Measurements from ENCODE around the gene CDH4.

Gene CDH4

GRCh38 chr20:61929561-61929960, 677.5 kb downstream of the CDH4 start:
- H3K4me3 ChIP-seq (ENCODE audit: low read depth, low read length): no peak overlapping the region
- no peak for DNase-seq (ENCODE audit: low read depth)

GRCh38 chr20:61929971-61930666, 678.1 kb downstream of the CDH4 start:
- DNase-seq (ENCODE audit: low read depth): no peak
- H3K4me3 ChIP-seq (ENCODE audit: low read depth, low read length): no peak overlapping the region

- no peak for DNase-seq (ENCODE audit: low read depth)
- no peak overlapping the region for H3K4me3 ChIP-seq (ENCODE audit: low read depth, low read length)
These were observed 678.9 kb downstream of the CDH4 start for GRCh38 chr20:61930776-61931475.

DNA sequence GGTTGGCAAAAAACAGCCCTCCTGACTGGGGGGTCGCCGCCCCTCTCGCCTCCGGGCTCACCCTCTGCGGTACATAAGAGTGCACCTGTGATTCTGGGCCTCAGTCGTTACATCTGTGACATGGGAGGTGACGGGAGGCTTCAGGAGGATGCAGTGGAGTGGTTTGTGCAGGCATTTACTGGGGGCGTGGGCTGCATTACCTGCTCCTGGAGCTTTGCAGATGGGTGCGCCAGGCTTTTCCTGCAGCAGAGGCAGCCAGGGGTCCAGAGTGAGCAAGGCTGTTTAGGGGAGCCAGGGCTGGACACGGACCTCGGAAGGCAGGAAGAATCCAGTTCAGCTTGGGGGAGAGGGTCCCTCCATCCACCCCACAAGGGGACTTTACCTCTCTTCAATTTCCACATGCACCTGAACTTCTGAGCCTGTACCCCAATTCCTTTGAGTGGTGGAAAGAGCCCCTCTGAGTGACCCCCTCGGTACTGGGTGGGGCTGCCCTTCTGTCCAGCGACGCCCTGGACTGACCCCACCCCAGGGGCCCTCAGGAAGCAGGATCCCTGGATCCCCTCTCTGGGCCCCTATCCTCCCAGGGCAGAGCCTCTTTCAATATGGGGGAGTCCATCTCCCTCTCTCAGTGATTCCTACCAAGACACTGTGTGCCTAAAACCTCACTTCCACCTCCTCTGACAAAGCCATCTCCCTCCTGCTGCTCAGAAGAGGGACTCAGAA, 679.6 kb downstream of the CDH4 start:
- DNase-seq (ENCODE audit: low read depth): no peak
- H3K4me3 ChIP-seq (ENCODE audit: low read depth, low read length): no peak overlapping the region

DNA sequence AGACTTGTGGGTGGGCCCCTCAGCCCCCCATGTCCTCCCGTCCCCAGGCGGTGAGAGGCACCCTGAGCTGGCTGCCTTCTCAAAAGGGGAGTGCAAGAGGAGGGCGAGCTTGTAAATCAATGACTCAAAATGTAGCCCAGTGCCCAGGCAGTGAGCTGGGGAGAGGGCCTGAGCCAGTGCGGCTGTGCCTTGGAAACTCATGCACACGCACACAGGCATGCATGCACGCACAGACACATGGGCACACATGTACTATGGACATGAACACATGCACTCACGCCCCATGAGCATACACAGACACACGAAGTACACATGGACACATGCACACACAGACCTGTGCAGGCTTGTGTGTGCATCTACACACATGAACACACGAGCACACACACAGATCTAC, 680.1 kb downstream of the CDH4 start:
- no peak overlapping the region for H3K4me3 ChIP-seq (ENCODE audit: low read depth, low read length)
- no peak for DNase-seq (ENCODE audit: low read depth)

DNA sequence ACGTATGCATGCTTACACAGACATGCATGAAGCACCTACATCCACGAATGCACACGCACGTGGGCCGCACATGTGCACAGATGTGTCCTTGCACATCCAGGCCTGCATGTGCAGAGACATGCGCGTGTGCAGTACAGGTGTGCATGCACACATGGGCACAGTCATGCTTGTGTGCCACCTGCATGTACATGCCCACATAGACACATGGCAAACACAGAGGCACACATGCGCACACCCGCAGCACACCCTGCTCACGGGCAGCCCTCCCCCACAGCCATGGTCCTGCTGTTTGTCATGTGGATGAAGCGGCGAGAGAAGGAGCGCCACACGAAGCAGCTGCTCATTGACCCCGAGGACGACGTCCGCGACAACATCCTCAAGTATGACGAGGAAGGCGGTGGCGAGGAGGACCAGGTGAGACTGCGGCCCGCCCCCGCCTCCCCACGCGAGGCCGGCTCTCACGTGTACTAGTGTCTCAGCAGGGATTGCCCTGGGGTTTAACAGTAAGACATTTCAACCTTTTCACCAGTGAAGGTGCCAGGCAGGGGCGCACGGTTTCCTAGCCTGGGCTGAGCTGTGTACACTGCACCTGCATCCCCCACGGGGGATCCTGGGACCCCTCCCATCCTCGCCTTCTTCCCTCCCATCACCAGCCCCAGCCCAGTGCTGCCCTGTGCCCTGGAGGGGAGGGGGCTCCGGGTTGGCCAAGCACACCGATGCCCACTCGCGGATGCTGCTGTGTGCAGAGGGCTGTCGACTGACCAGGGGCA, 680.8 kb downstream of the CDH4 start:
- no peak for DNase-seq (ENCODE audit: low read depth)

GRCh38 chr20:61933481-61933950, 681.5 kb downstream of the CDH4 start:
- H3K4me3 ChIP-seq (ENCODE audit: low read depth, low read length): no peak overlapping the region
- no peak for DNase-seq (ENCODE audit: low read depth)

More for the DNA sequence above, 680.8 kb downstream of the CDH4 start:
- no peak overlapping the region for H3K4me3 ChIP-seq (ENCODE audit: low read depth, low read length)

DNA sequence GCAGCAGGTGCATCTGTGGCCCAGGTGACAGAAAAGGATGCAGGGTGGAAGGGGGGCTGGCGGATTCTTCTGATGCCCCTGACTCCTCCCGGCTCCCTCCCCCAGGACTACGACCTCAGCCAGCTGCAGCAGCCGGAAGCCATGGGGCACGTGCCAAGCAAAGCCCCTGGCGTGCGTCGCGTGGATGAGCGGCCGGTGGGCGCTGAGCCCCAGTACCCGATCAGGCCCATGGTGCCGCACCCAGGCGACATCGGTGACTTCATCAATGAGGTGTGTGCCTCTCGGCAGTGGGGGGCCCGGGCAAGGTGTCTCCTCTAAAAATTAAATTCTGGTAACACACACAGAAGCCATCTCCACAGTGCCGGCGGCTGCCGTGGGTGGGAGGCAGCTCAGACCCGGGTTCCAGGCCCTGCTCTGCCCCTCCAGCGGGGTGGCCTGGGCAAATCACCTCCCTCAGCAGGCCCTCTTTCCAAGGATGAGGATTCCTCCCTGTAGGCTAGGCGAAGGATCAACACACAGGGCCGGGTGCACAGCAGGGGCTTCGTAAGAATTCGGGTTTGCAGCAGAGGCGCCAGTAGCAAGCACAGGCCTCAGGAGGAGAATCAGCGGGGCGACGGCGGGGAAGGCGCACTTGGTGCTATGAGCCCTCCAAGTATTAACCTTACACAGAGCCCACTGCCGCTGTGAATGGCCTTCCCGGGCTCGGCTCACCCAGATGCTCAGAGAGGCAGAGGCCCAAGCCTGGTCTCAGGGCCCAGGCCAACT, 682.1 kb downstream of the CDH4 start:
- no peak overlapping the region for H3K4me3 ChIP-seq (ENCODE audit: low read depth, low read length)
- DNase-seq (ENCODE audit: low read depth): no peak

GRCh38 chr20:61934716-61935530, 682.9 kb downstream of the CDH4 start:
- peak; percentile 3 for DNase-seq (ENCODE audit: low read depth)
- H3K4me3 ChIP-seq (ENCODE audit: low read depth, low read length): no peak overlapping the region

GRCh38 chr20:61935926-61936700, 684.1 kb downstream of the CDH4 start:
- no peak for DNase-seq (ENCODE audit: low read depth)
- H3K4me3 ChIP-seq (ENCODE audit: low read depth, low read length): no peak overlapping the region

- DNase-seq (ENCODE audit: low read depth): no peak
- H3K4me3 ChIP-seq (ENCODE audit: low read depth, low read length): no peak overlapping the region
These were observed 684.7 kb downstream of the CDH4 start for GRCh38 chr20:61936701-61937131.

DNA sequence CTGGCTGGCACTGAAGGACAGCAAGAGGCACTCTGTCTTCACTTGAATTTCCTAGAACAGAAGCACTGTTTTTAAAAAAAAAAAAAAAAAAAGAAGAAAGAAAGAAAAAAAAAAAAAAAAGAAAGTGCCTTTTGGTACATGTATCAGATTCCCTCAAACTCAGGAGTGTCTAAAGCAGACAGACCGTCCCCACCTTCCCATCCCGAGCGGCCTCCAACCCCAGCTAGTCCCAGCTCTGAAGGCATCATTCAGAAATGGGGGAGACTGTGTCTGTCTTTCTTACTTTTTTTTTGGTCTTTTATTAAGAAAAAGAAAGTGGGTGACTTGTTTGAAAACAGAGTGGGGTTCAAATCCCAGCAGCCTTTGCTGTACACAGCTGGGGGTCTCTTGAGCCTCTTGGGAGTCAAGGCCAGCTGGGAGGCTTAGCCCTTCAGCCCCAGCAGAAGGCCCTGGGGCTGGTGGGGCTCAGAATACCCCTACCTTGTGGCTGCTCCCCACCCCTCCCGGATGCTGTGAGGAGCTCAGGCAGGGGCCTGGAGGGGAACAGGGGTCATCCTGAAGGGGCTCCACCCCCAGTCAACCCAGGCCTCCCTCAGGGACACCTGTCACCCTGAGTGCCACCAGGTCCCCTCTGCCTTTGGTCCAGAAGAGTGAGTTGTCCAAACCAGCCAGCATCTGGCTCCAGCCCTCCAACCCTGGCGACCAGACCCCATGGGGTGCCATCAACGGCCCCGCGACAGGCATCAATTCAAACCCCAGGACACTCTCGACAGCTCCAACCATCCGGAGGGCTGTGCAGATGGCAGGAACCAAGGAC, 685.3 kb downstream of the CDH4 start:
- no peak overlapping the region for H3K4me3 ChIP-seq (ENCODE audit: low read depth, low read length)
- no peak for DNase-seq (ENCODE audit: low read depth)

DNA sequence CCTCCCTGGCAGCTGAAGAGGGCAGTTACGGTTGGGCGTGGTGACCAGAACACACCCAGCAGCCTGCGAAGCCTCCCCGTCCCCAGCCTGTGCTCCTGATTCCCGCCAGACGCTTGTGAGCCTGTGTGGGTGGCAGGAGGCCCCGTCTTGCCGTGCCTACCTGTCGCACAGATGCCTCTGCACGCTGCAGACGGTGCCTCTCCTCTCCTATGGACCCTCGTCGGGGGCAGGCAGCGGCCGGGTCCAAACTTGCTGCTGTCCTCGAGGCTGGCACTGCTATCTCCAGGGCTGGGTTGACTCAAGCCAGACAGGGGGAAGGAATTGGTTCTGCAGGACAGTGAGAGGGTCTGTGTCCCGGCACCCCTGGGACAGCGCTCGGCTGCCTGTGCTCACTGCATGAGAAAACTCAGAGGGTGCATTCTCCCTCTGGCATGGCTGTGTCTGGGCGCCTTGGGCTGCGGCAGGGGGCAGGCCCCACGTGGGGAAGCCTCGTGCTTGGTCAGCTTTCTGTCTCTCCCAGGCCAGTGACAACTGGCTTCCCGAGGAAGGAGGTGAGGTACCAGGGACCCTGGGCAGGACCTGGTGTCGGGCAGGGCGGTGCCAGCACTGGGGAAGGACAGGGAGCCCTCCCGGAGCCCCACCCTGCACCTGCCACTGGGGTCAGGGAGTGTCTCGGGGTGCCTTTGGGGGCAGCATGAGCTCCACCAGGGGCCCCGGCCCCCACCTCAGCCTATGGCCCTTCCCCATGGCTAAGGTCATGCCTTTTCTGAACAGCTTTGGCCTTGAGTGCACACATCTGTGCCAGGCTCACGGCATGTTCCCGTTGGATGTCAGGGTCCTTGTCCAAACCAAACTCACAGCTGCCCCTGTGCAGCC, 686.1 kb downstream of the CDH4 start:
- DNase-seq (ENCODE audit: low read depth): no peak
- H3K4me3 ChIP-seq (ENCODE audit: low read depth, low read length): no peak overlapping the region

DNA sequence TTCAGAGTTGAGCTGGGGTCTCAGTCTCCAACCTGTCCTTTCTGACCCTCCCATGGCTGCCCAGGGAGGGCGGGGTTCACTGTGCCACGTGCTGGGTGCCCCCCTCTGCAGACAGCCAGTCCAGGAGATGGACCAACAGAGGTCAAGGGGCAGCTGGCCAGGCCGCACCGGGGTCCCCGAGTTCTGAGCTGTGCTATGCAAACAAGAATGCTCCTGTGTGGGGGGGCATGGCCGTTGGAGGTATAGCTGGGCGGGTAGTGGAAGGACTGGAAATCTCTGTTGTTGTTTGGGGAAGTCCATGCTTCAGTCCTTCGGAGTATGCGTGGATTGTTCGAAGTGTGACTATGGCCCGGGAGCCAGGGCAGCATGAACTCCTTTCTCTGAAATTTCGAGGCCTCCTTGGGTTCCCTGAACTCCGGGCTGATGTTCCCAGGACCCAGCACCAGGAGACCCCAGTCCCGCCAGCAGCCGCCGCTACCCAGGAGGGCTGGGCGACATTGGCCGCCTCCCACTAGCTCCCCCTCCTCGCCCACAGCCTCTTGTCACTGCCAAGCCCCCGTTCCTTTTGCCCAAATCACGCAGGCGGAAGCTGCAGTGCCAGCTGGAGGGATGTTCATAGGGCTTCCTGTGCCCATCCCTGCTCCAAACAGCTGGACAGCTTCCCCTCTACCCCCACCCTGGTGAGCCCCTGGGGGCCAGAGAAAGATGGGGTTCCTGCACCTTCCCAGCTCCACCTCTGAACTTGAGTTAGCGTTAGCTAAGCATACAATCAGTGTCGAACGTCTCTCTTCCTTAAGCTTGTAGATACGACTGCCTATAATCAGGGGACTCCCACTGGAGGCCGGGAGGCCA, 687.0 kb downstream of the CDH4 start:
- no peak overlapping the region for H3K4me3 ChIP-seq (ENCODE audit: low read depth, low read length)
- no peak for DNase-seq (ENCODE audit: low read depth)
